GM12873 (cell line): ENCODE measurements around the gene TMEM205.

ENCODE experiments used
- CTCF ChIP-seq: IDR thresholded peaks from 2 replicates; pipeline ENCODE4 v1.5.1; 2012; ENCODE audit warnings: low read depth, mild to moderate bottlenecking, moderate library complexity, low read length, control low read depth; ENCODE audit not compliant: insufficient read depth; ENCODE audit errors: missing control alignments

Gene TMEM205

GRCh38 chr19:11323601-11324078, 22.4 kb downstream of the TMEM205 start:
- TF ChIP-seq CTCF = no peak

GRCh38 chr19:11322269-11323024, 23.6 kb downstream of the TMEM205 start:
- no peak for TF ChIP-seq CTCF

GRCh38 chr19:11321191-11322126, 24.6 kb downstream of the TMEM205 start:
- TF ChIP-seq CTCF = peak; percentile 45

GRCh38 chr19:11306337-11306736, 39.7 kb downstream of the TMEM205 start:
- no peak for TF ChIP-seq CTCF

- no peak for TF ChIP-seq CTCF
These were observed 41.1 kb downstream of the TMEM205 start for GRCh38 chr19:11304936-11305335.

- no peak for TF ChIP-seq CTCF
These were observed 45.3 kb downstream of the TMEM205 start for GRCh38 chr19:11300811-11301120.

GRCh38 chr19:11299946-11300810, 45.9 kb downstream of the TMEM205 start:
- no peak for TF ChIP-seq CTCF
